WTC11 (cell line): ENCODE measurements around the gene EML6.

Source experiments
- ATF6 ChIP-seq: sonication (generic); formaldehyde crosslinking; IDR thresholded peaks from 2 replicates; pipeline ENCODE4 v1.8.1; 2023; ENCODE audit warnings: mild to moderate bottlenecking, missing genetic modification reagents
- CTCF ChIP-seq: fragments of 200-600 bp; IDR thresholded peaks from 2 replicates; pipeline ENCODE4 v1.8.0; 2022; ENCODE audit warnings: antibody characterized with exemption
- E2F4 ChIP-seq: sonication (generic); formaldehyde crosslinking; IDR thresholded peaks from 2 replicates; pipeline ENCODE4 v1.8.1; 2022; ENCODE audit warnings: low read depth, mild to moderate bottlenecking, moderate library complexity, missing genetic modification reagents, borderline replicate concordance
- ESRRA ChIP-seq: sonication (generic); formaldehyde crosslinking; IDR thresholded peaks from 2 replicates; pipeline ENCODE4 v1.8.1; 2022; ENCODE audit warnings: mild to moderate bottlenecking, missing genetic modification reagents, borderline replicate concordance
- STAT6 ChIP-seq: sonication (generic); formaldehyde crosslinking; conservative IDR thresholded peaks from 2 replicates; pipeline ENCODE4 v1.8.1; 2023; ENCODE audit warnings: mild to moderate bottlenecking, low read depth, missing genetic modification reagents, moderate library complexity
- USF2 ChIP-seq: sonication (generic); formaldehyde crosslinking; IDR thresholded peaks from 2 replicates; pipeline ENCODE4 v1.8.1; 2023; ENCODE audit warnings: mild to moderate bottlenecking, missing genetic modification reagents, moderate library complexity
- ZNF416 ChIP-seq: fragments of 250-450 bp; sonication (Bioruptor Pico); IDR thresholded peaks from 2 replicates; pipeline ENCODE4 v1.9.0; 2021; ENCODE audit warnings: mild to moderate bottlenecking, inconsistent platforms

- TF ChIP-seq ZNF416 (CRISPR knock-in tag) (no peak), ESRRA (CRISPR knock-in tag) (no peak), E2F4 (CRISPR knock-in tag) (no peak), USF2 (CRISPR knock-in tag) (no peak), STAT6 (CRISPR knock-in tag) (no peak), CTCF (no peak), ATF6 (CRISPR knock-in tag) (no peak)
These were observed 45.4 kb downstream of the EML6 start for GRCh38 chr2:54768772-54769428.
